ENCODE data around the gene SNCG.
"Not testable (repeated sequence)": the region's sequence is repeated elsewhere in the genome, so short reads cannot be mapped to it uniquely, and the experiment has no call there.

SNCG gene

GRCh38 chr10:86945361-86946212 lies 12.8 kb upstream of the SNCG start:
- DNase-seq = no peak

- no peak for DNase-seq
Measured at GRCh38 chr10:86946213-86947155, 11.9 kb upstream of the SNCG start.

DNA sequence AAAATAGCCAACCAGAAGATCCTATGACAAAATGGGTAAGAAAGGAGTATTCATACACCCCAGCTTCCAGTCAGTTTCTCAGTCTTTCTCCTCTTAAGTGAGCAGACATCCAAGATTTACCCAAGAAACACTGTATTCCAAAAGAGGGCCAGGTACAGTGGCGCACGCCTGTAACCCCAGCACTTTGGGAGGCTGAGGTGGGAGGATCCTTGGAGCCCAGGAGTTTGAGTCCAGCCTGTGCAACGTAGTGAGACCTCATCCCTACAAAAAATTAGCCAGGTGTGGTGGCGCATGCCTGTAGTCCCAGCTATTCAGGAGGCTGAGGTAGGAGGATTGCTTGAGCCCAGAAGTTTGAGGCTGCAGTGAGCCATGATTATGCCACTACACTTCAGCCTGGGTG lies 10.6 kb upstream of the SNCG start:
- not testable (repeated sequence) for DNase-seq

- DNase-seq = peak; percentile 15
Measured at GRCh38 chr10:86950349-86950748, 8.1 kb upstream of the SNCG start.

GRCh38 chr10:86951184-86951761 lies 7.1 kb upstream of the SNCG start:
- no peak for DNase-seq

- DNase-seq = no peak
Measured at GRCh38 chr10:86952106-86952505, 6.3 kb upstream of the SNCG start.

GRCh38 chr10:86952697-86953096 lies 5.7 kb upstream of the SNCG start:
- DNase-seq = not testable (repeated sequence)

GRCh38 chr10:86953747-86954680 lies 4.4 kb upstream of the SNCG start:
- no peak for DNase-seq

- DNase-seq = no peak
Measured at GRCh38 chr10:86954681-86955500, 3.5 kb upstream of the SNCG start.

DNA sequence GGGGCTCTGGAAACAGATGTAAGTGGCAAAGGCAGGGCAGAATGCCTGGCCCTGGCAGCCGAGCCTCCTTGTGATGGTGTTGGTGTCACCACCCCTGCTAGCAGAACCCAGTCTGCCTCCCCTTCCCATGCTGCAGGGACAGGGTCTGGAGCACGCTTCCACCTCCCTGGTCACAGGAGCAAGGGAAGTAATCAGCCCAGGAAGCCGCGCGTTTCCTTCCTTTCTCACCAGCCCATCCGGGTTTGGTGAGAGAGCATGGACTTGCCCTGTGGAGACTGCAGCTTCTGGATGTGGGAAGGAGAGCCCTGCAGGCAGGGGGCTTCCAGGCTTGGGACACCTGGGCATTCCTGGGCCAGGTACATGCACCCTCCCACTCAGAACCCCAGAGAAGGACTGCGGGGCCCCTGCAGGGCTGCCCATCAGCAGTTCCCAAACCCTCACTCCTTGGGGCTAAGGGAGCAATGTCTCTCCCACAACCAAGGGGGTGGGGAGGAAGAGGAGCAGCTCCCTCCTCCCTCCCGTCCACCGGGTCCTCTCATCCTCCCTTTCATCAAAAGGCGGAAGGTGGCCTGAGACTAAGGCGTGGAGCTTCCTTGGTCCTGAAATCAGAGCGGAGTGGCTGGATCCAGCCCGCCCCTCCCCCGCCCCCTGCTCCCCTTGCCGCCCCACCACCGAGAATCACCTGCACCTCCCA lies 2.8 kb upstream of the SNCG start:
- no peak for DNase-seq

DNA sequence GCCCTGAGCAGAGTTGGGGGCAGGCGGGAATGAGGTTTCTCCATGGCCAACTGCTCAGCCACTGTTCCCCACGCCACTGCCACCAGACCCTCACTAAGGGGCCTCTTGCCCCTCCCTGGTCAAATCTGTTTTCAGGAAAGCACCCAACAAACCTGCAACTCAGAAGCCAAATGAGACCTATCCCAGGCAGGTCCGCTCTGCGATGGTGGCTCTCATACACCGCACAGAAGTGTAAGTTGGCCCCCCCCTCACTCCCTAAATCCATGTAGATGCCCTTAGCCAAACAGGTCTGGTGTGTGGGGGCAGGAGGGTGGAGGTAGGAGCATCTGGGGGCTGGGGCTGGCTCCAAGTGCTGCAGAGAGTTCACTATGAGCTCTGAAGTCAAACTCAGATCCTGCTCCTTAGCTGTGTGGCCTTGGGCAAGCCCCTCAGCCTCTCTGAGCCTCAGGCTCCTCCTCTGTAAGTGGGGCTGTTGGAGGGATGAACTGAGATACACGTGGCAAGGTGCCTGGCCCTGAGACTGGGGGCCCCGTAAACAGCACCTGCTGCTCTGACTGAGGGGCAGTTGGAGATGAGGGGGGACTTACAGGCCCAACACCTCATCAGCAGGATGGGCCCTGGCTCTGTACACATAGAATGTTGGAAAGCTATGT lies 2.1 kb upstream of the SNCG start:
- no peak for DNase-seq

DNA sequence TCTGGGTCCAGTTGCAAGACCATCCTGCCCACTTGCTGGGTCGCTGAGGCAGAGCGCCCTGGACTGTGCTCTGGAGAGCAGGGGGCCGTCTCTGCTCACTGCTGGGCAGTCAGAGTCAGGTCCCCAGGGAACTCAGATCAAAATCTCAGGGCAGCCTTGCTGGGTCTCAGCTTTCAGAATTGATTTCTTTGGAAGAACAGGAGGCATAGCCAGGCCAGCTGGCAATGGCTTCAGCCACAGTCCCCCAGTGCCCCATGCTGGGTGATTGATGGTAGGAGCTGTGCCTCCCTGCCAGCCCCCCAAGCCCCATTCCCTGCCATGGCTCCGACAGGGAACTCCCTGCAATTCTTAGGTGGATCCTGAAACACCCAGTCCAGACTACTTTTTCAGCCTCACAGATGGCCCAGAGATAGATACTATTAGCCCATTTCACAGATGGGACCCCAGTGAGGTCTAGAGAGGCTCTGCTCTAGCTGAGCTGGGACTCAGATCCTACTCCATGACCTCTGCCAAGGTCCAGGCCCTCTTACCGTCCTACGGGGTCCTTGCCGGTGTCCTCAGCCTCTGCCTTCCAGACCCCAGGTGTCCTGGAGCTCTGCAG lies 1.5 kb upstream of the SNCG start:
- no peak for DNase-seq

DNA sequence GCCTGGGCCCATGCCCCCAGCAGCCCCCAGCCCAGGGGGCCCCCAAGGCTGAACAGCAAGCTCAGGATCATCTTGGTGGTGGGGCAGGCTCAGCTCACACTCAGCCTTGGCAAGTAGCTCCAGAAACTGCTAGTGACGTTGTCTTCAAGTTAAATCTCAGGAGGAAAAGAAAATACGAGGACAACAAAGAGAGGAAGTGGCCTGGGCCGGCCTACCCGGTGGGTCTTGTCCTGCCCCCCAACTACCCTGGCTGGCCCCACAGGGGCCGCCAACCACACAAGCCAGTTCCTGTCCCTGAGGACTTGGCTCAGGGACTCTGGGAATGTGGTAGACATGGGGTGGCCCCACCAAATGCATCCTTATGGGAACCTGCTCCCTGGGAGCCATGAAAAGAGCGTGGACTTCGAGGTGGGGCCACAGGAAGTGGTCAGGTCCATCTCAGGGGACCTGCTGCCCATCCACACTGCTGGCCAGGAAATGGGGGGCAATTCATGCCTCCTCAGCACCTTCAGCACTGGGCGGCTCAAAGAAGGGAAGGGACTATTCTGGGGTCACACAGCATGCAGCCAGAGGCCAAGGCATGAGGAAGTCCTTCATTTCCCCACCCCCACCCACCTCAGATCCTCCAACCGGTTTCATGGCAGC lies 806 bp upstream of the SNCG start, which contains the start of gene MMRN2:
TSS of gene MMRN2 (minus strand) at position 145 of the 645 bp plus-strand sequence. CDS start at position 71, 74 bp downstream.
- no peak for DNase-seq

DNA sequence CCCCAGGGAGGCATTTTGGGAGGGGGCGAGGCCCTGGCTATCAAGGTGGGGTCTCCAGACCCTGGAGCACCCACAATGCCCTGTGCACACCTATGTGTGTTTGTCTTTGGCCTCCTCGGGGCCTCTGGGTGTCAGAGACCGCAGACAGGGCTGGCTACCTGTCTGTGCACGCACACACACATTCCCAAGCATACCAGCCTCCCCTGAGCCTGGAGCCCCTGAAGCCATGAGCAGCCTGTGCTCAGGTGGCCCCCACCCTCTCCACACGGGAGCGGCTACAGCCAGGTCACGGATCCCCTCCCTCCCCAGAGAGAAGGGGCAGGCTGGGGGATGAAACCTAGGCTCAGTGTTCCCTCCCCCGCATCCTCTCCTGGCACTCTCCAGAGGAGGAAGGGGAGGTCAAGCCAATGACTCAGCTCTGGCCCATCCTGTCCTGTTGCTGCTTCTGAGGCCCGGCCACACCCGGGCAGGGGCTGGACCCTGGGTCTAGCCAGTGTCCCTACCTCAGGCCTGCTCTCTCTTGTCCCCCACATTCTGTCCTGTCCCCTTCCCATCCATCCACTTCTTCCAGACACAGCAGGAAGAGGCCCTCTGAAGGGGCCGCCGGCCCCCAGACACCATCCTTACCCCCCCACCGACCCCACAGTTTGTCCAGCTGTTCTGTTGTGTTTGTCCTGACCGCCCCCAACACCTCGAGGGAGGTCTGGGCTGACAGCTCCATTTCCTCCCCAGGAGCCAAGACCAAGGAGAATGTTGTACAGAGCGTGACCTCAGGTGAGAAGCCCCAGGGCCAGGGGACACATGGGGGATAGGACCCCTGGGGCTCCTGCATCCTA lies 720 bp downstream of the SNCG start:
- DNase-seq = no peak

GRCh38 chr10:86959737-86960002 lies 1.3 kb downstream of the SNCG start:
- DNase-seq = no peak

DNA sequence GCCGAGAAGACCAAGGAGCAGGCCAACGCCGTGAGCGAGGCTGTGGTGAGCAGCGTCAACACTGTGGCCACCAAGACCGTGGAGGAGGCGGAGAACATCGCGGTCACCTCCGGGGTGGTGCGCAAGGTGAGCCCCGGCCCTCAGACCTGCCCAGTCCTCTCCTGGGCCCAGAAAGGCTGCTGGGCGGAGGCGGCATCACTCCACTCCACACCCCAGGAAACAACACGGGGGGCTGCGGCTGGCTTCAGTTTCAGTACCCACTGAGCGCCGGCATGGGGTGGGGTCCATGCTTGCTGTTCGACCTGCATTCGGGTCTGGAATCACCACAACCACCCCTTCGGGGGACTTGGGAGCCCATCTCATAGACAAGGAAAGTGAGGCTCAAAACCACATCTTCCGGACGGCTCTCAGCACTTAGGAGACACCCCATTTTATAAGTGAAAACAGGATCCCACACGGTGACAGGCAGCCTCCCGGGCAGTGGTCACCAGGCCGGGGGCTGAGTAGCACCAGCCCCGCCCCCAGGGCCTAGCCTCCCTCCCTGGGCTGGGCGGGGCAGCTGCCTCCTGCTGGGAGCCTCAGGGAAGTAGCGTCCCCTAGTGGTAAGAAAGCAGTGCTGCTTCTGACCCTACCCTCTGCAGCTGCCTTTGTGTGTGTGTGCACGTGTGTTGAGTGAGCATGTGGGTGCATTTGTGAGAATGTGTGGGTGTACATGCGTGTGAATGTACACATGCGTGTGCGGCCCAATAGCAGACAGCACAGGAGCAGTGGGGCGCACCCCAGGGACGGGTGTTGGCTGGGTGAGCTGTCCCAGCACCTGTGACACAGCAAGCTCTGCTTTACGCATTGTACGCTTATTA lies 1.8 kb downstream of the SNCG start:
- peak; percentile 62 for DNase-seq

- DNase-seq = no peak
Measured at GRCh38 chr10:86960863-86961434, 2.5 kb downstream of the SNCG start.
